ENCODE results near the gene DIPK1A.

Gene DIPK1A

GRCh38 chr1:93003981-93004380, 42.7 kb upstream of the DIPK1A start:
- Histone ChIP-seq H2BK12ac (ENCODE audit: low read length) (no peak overlapping the region), H4K12ac (ENCODE audit: low read depth, low read length) (no peak overlapping the region), H3K4me2 (ENCODE audit: low read length) (no peak overlapping the region), H2AK5ac (ENCODE audit: low read length) (no peak overlapping the region), H3K79me2 (ENCODE audit: control insufficient read depth, insufficient read depth, low read length, poor library complexity) (no peaks in the 10 kb centered on the region), H3K9ac (ENCODE audit: low read length) (no peak overlapping the region), H3K18ac (ENCODE audit: low read length) (no peak overlapping the region), H3K4ac (ENCODE audit: low read depth, low read length) (no peak overlapping the region), H3K27me3 (ENCODE audit: insufficient read depth, low read length) (no peaks in the 10 kb centered on the region), H4K8ac (ENCODE audit: low read depth, low read length) (no peak overlapping the region), H4K91ac (ENCODE audit: low read depth, low read length) (no peak overlapping the region), H3K4me3 (ENCODE audit: low read depth, low read length) (no peak overlapping the region), H3K79me1 (ENCODE audit: low read length) (peaks cover 14% of the 10 kb centered on the region), H3K36me3 (ENCODE audit: control insufficient read depth in 1 of 2, insufficient read depth in 2 of 2, low read length in 2 of 2) (no peaks in the 10 kb centered on the region), H2BK120ac (ENCODE audit: insufficient read depth, low read length, poor library complexity) (no peak overlapping the region), H2AFZ (ENCODE audit: insufficient read depth, low read length, poor library complexity) (no peak overlapping the region), H3K23ac (ENCODE audit: low read length) (no peak overlapping the region), H3K4me1 (ENCODE audit: control insufficient read depth in 1 of 2, insufficient read depth in 2 of 2, low read length in 2 of 2) (peaks cover 3 to 6% of the 10 kb centered on the region in 2 experiments), H3K27ac (ENCODE audit: low read depth, low read length) (no peak overlapping the region), H3K14ac (ENCODE audit: low read length) (no peak overlapping the region), H2BK5ac (ENCODE audit: low read depth, low read length, poor library complexity) (no peak overlapping the region), H3K9me3 (ENCODE audit: insufficient read depth, low read depth, low read length) (no peaks in the 10 kb centered on the region)
- no CpG with 5 or more reads among the region's 5 CpGs for WGBS (ENCODE audit: extremely low coverage, insufficient coverage, insufficient read length)
- DNase-seq, result no peak

GRCh38 chr1:93002781-93003180, 41.5 kb upstream of the DIPK1A start:
- H4K91ac ChIP-seq (ENCODE audit: low read depth, low read length), result no peak overlapping the region
- H3K27ac ChIP-seq (ENCODE audit: low read depth, low read length), result no peak overlapping the region
- H3K4me3 ChIP-seq (ENCODE audit: low read depth, low read length), result no peak overlapping the region
- no peak overlapping the region for H2BK5ac ChIP-seq (ENCODE audit: low read depth, low read length, poor library complexity)
- no peaks in the 10 kb centered on the region for H3K27me3 ChIP-seq (ENCODE audit: insufficient read depth, low read length)
- H3K36me3 ChIP-seq (ENCODE audit: control insufficient read depth in 1 of 2, insufficient read depth in 2 of 2, low read length in 2 of 2), result no peaks in the 10 kb centered on the region
- WGBS (ENCODE audit: extremely low coverage, insufficient coverage, insufficient read length), result no CpG with 5 or more reads among the region's 2 CpGs
- no peak overlapping the region for H2BK12ac ChIP-seq (ENCODE audit: low read length)
- H3K23ac ChIP-seq (ENCODE audit: low read length), result no peak overlapping the region
- no peak overlapping the region for H3K4ac ChIP-seq (ENCODE audit: low read depth, low read length)
- H3K14ac ChIP-seq (ENCODE audit: low read length), result no peak overlapping the region
- H3K4me2 ChIP-seq (ENCODE audit: low read length), result no peak overlapping the region
- peaks cover 2% of the 10 kb centered on the region for H3K79me2 ChIP-seq (ENCODE audit: control insufficient read depth, insufficient read depth, low read length, poor library complexity)
- no peak overlapping the region for H2BK120ac ChIP-seq (ENCODE audit: insufficient read depth, low read length, poor library complexity)
- peaks cover 17% of the 10 kb centered on the region for H3K79me1 ChIP-seq (ENCODE audit: low read length)
- no peak overlapping the region for H3K9ac ChIP-seq (ENCODE audit: low read length)
- H3K4me1 ChIP-seq (ENCODE audit: control insufficient read depth in 1 of 2, insufficient read depth in 2 of 2, low read length in 2 of 2), result peaks cover 4 to 10% of the 10 kb centered on the region in 2 experiments
- no peak overlapping the region for H4K12ac ChIP-seq (ENCODE audit: low read depth, low read length)
- no peaks in the 10 kb centered on the region for H3K9me3 ChIP-seq (ENCODE audit: insufficient read depth, low read depth, low read length)
- DNase-seq, result no peak
- no peak overlapping the region for H3K18ac ChIP-seq (ENCODE audit: low read length)
- no peak overlapping the region for H4K8ac ChIP-seq (ENCODE audit: low read depth, low read length)
- no peak overlapping the region for H2AK5ac ChIP-seq (ENCODE audit: low read length)
- H2AFZ ChIP-seq (ENCODE audit: insufficient read depth, low read length, poor library complexity), result no peak overlapping the region

GRCh38 chr1:93001893-93002292, 40.6 kb upstream of the DIPK1A start:
- H3K4me2 ChIP-seq (ENCODE audit: low read length), result no peak overlapping the region
- H4K91ac ChIP-seq (ENCODE audit: low read depth, low read length), result peak overlapping the region; percentile 75
- H3K36me3 ChIP-seq (ENCODE audit: control insufficient read depth in 1 of 2, insufficient read depth in 2 of 2, low read length in 2 of 2), result no peaks in the 10 kb centered on the region
- H3K27me3 ChIP-seq (ENCODE audit: insufficient read depth, low read length), result no peaks in the 10 kb centered on the region
- H2AFZ ChIP-seq (ENCODE audit: insufficient read depth, low read length, poor library complexity), result peak overlapping the region; percentile 24
- no peak overlapping the region for H4K12ac ChIP-seq (ENCODE audit: low read depth, low read length)
- no peak overlapping the region for H3K4me3 ChIP-seq (ENCODE audit: low read depth, low read length)
- H3K79me1 ChIP-seq (ENCODE audit: low read length), result peaks cover 17% of the 10 kb centered on the region
- no peak for DNase-seq
- no peak overlapping the region for H3K4ac ChIP-seq (ENCODE audit: low read depth, low read length)
- H3K23ac ChIP-seq (ENCODE audit: low read length), result no peak overlapping the region
- no peak overlapping the region for H3K9ac ChIP-seq (ENCODE audit: low read length)
- H3K4me1 ChIP-seq (ENCODE audit: control insufficient read depth in 1 of 2, insufficient read depth in 2 of 2, low read length in 2 of 2), result peaks cover 6 to 11% of the 10 kb centered on the region in 2 experiments
- H3K18ac ChIP-seq (ENCODE audit: low read length), result no peak overlapping the region
- peaks cover 2% of the 10 kb centered on the region for H3K79me2 ChIP-seq (ENCODE audit: control insufficient read depth, insufficient read depth, low read length, poor library complexity)
- H3K9me3 ChIP-seq (ENCODE audit: insufficient read depth, low read depth, low read length), result no peaks in the 10 kb centered on the region
- H2BK120ac ChIP-seq (ENCODE audit: insufficient read depth, low read length, poor library complexity), result peak overlapping the region; percentile 87
- peak overlapping the region; percentile 92 for H2BK12ac ChIP-seq (ENCODE audit: low read length)
- peak overlapping the region; percentile 81 for H2BK5ac ChIP-seq (ENCODE audit: low read depth, low read length, poor library complexity)
- peak overlapping the region; percentile 13 for H3K27ac ChIP-seq (ENCODE audit: low read depth, low read length)
- H2AK5ac ChIP-seq (ENCODE audit: low read length), result peak overlapping the region; percentile 65
- peak overlapping the region; percentile 73 for H3K14ac ChIP-seq (ENCODE audit: low read length)
- H4K8ac ChIP-seq (ENCODE audit: low read depth, low read length), result peak overlapping the region; percentile 52

GRCh38 chr1:93000751-93001175, 39.5 kb upstream of the DIPK1A start:
- no CpG with 5 or more reads among the region's 2 CpGs for WGBS (ENCODE audit: extremely low coverage, insufficient coverage, insufficient read length)
- Histone ChIP-seq H4K91ac (ENCODE audit: low read depth, low read length) (no peak overlapping the region), H2AK5ac (ENCODE audit: low read length) (no peak overlapping the region), H3K79me1 (ENCODE audit: low read length) (peaks cover 17% of the 10 kb centered on the region), H2BK12ac (ENCODE audit: low read length) (no peak overlapping the region), H3K9me3 (ENCODE audit: insufficient read depth, low read depth, low read length) (no peaks in the 10 kb centered on the region), H2BK120ac (ENCODE audit: insufficient read depth, low read length, poor library complexity) (no peak overlapping the region), H3K18ac (ENCODE audit: low read length) (no peak overlapping the region), H3K27ac (ENCODE audit: low read depth, low read length) (peak overlapping the region; percentile 94), H3K14ac (ENCODE audit: low read length) (no peak overlapping the region), H3K23ac (ENCODE audit: low read length) (no peak overlapping the region), H4K12ac (ENCODE audit: low read depth, low read length) (no peak overlapping the region), H3K27me3 (ENCODE audit: insufficient read depth, low read length) (no peaks in the 10 kb centered on the region), H3K36me3 (ENCODE audit: control insufficient read depth in 1 of 2, insufficient read depth in 2 of 2, low read length in 2 of 2) (no peaks in the 10 kb centered on the region), H3K79me2 (ENCODE audit: control insufficient read depth, insufficient read depth, low read length, poor library complexity) (peaks cover 2% of the 10 kb centered on the region), H3K9ac (ENCODE audit: low read length) (no peak overlapping the region), H2AFZ (ENCODE audit: insufficient read depth, low read length, poor library complexity) (no peak overlapping the region), H3K4ac (ENCODE audit: low read depth, low read length) (no peak overlapping the region), H3K4me2 (ENCODE audit: low read length) (peak overlapping the region; percentile 58), H4K8ac (ENCODE audit: low read depth, low read length) (no peak overlapping the region), H3K4me3 (ENCODE audit: low read depth, low read length) (no peak overlapping the region), H3K4me1 (ENCODE audit: control insufficient read depth in 1 of 2, insufficient read depth in 2 of 2, low read length in 2 of 2) (peaks cover 6 to 11% of the 10 kb centered on the region in 2 experiments), H2BK5ac (ENCODE audit: low read depth, low read length, poor library complexity) (no peak overlapping the region)
- DNase-seq, result peak; percentile 61 to 92
